OCI-LY7 (cell line): ENCODE data around the gene SUPT5H. TPM values are rescaled to one million over a fixed set of nuclear protein-coding genes. Genes with fewer than 3 reads are reported as not detected.

Source experiments
- BruUV-seq: library from RNA; stranded (reverse); fragments of 400-500 nt; replicated peaks from 2 replicates; lab custom pipeline; 2021; lab: Mats Ljungman, UMichigan
- CTCF ChIA-PET: fragments of 300-600 bp; sonication (Branson Sonifier 250); formaldehyde crosslinking; loops from one replicate; lab custom pipeline; 2022; ENCODE audit warnings: antibody characterized with exemption; ENCODE audit not compliant: unreplicated experiment; lab: Charles Lee
- POLR2A ChIA-PET: fragments of 300-600 bp; sonication (Branson Sonifier 250); formaldehyde crosslinking; loops from one replicate; lab custom pipeline; 2022; ENCODE audit warnings: antibody characterized with exemption; lab: Charles Lee
- DNase-seq: peaks from one replicate; pipeline ENCODE4 v3.0.0-alpha.2; 2015; ENCODE audit warnings: low spot score
- H2AFZ ChIP-seq: fragments of 200-600 bp; sonication (generic), shearing (Covaris generic); 2 replicates; pipeline ENCODE4 v1.6.1; 2014; ENCODE audit warnings: mild to moderate bottlenecking, antibody characterized with exemption, low read length, moderate library complexity
- H3K27ac ChIP-seq: fragments of 200-600 bp; sonication (generic); 2 replicates; pipeline ENCODE4 v1.5.1; 2014; ENCODE audit warnings: mixed run types, low read depth, mild to moderate bottlenecking, moderate library complexity, low read length, inconsistent platforms; ENCODE audit not compliant: poor library complexity, severe bottlenecking
- H3K36me3 ChIP-seq: fragments of 200-600 bp; sonication (generic); 2 replicates; pipeline ENCODE4 v1.6.1; 2014; ENCODE audit warnings: mild to moderate bottlenecking, antibody characterized with exemption, low read length, moderate library complexity, mixed read lengths; ENCODE audit not compliant: insufficient read depth
- H3K4me1 ChIP-seq: fragments of 200-600 bp; sonication (generic); 2 replicates; pipeline ENCODE4 v1.5.1; 2014; ENCODE audit warnings: mild to moderate bottlenecking, low read length; ENCODE audit not compliant: insufficient read depth, poor library complexity, severe bottlenecking
- H3K4me2 ChIP-seq: fragments of 200-600 bp; sonication (generic); 2 replicates; pipeline ENCODE4 v1.6.1; 2014; ENCODE audit warnings: mild to moderate bottlenecking, low read length
- H3K4me3 ChIP-seq: fragments of 200-600 bp; sonication (generic); 2 replicates; pipeline ENCODE4 v1.5.1; 2014; ENCODE audit warnings: mild to moderate bottlenecking, low read depth, low read length; ENCODE audit not compliant: poor library complexity, severe bottlenecking
- H3K79me2 ChIP-seq: fragments of 200-600 bp; sonication (generic); 2 replicates; pipeline ENCODE4 v1.6.1; 2016; ENCODE audit warnings: low read depth, mild to moderate bottlenecking, low read length, moderate library complexity, mixed read lengths; ENCODE audit not compliant: insufficient read depth
- H3K9me2 ChIP-seq: fragments of 200-600 bp; sonication (generic); 2 replicates; pipeline ENCODE4 v1.6.1; 2016; ENCODE audit warnings: mild to moderate bottlenecking, low read length, mixed read lengths; ENCODE audit not compliant: insufficient read depth
- H3K9me3 ChIP-seq: fragments of 200-600 bp; sonication (generic); 2 replicates; pipeline ENCODE4 v1.6.1; 2014; ENCODE audit warnings: mild to moderate bottlenecking, mixed run types, low read length, mixed read lengths
- H4K20me1 ChIP-seq: fragments of 200-600 bp; sonication (generic); 2 replicates; pipeline ENCODE4 v1.6.1; 2014; ENCODE audit warnings: mild to moderate bottlenecking, antibody characterized with exemption, low read length, moderate library complexity, mixed read lengths; ENCODE audit not compliant: insufficient read depth
- CTCF ChIP-seq: fragments of 200-600 bp; sonication (generic); conservative IDR thresholded peaks from 2 replicates; pipeline ENCODE4 v1.5.1; 2014; ENCODE audit warnings: mild to moderate bottlenecking, antibody characterized with exemption, low read length, moderate library complexity, mixed read lengths
- EZH2phosphoT487 ChIP-seq: fragments of 200-600 bp; sonication (generic); IDR thresholded peaks from 2 replicates; pipeline ENCODE4 v1.6.1; 2018; ENCODE audit warnings: low read depth, borderline replicate concordance, mild to moderate bottlenecking, mixed run types, antibody characterized with exemption, low read length, moderate library complexity, mixed read lengths
- intact Hi-C: fragments of 100-400 bp; cut with micrococcal nuclease; formaldehyde crosslinking; loops from one replicate; pipeline ENCODE4 v1.10.0; 2022; ENCODE audit not compliant: unreplicated experiment
- total RNA-seq, 2 experiments: library from RNA; depleted of rRNA in 1 of 2; stranded (reverse); fragments of >200 nt in 1 of 2; shearing (Covaris generic) in 1 of 2; gene quantifications; 2 replicates each; pipeline ENCODE4 v1.2.3, GENCODE V29; 2014 to 2022

SUPT5H gene
- total RNA-seq, 2 experiments from 2014 or later = 70.1 to 175 TPM

GRCh38 chr19:39446365-39447084, 1.1 kb downstream of the SUPT5H start:
- POLR2A ChIA-PET = interaction anchor here (0.7 to 4.0 kb wide), 6 partner anchors 11 to 78 kb away, joined by 3 to 15 read pairs (median 4); partner anchors contain the start of genes RPS16, TIMM50 and ZFP36
- peaks cover 44% of the 10 kb centered on the region for H3K36me3 ChIP-seq
- peak overlapping the region; percentile 72 for H3K4me2 ChIP-seq
- H3K27ac ChIP-seq = peak overlapping the region; percentile 86
- H3K79me2 ChIP-seq = peaks cover 71% of the 10 kb centered on the region
- 0 out of 2 replicates have a peak, but pooled peaks cover 7% of the 10 kb centered on the region for H4K20me1 ChIP-seq
- no peaks in the 10 kb centered on the region for H3K9me3 ChIP-seq
- CTCF ChIA-PET = no interaction called here
- DNase-seq = no peak
- peak overlapping the region; percentile 92 for H3K4me3 ChIP-seq
- H3K4me1 ChIP-seq = peaks cover 48% of the 10 kb centered on the region
- no TSS peak for BruUV-seq
- H2AFZ ChIP-seq = no peak overlapping the region
- no peaks in the 10 kb centered on the region for H3K9me2 ChIP-seq
- no peak for TF ChIP-seq CTCF
- no peak for TF ChIP-seq EZH2phosphoT487
- intact Hi-C loops = no loop called here

GRCh38 chr19:39448271-39448670, 2.9 kb downstream of the SUPT5H start:
- peaks cover 87% of the 10 kb centered on the region for H3K79me2 ChIP-seq
- H3K9me3 ChIP-seq = no peaks in the 10 kb centered on the region

More at GRCh38 chr19:39448271-39448670, 2.9 kb downstream of the SUPT5H start:
- Histone ChIP-seq H3K9me2 (no peaks in the 10 kb centered on the region), H2AFZ (no peak overlapping the region), H3K4me3 (peak overlapping the region; percentile 92), H3K36me3 (peaks cover 62% of the 10 kb centered on the region), H3K4me2 (peak overlapping the region; percentile 72), H3K27ac (peak overlapping the region; percentile 72), H3K4me1 (peaks cover 44% of the 10 kb centered on the region), H4K20me1 (0 out of 2 replicates have a peak, but pooled peaks cover 7% of the 10 kb centered on the region)
- peak; percentile 76 for DNase-seq
- POLR2A ChIA-PET = interaction anchor here (0.7 to 1.7 kb wide), 3 partner anchors 13 to 32 kb away, joined by 3 to 9 read pairs (median 5); partner anchors contain the start of genes RPS16 and TIMM50
- CTCF ChIA-PET = interaction anchor here (0.9 kb wide), 1 partner anchor 12 kb away, joined by 3 read pairs; the partner anchor contains the start of gene RPS16
- intact Hi-C loops = no loop called here
- TF ChIP-seq EZH2phosphoT487 = no peak
- TF ChIP-seq CTCF = no peak
- BruUV-seq = no TSS peak
